Measurements from ENCODE around the gene RPS8.

DNA sequence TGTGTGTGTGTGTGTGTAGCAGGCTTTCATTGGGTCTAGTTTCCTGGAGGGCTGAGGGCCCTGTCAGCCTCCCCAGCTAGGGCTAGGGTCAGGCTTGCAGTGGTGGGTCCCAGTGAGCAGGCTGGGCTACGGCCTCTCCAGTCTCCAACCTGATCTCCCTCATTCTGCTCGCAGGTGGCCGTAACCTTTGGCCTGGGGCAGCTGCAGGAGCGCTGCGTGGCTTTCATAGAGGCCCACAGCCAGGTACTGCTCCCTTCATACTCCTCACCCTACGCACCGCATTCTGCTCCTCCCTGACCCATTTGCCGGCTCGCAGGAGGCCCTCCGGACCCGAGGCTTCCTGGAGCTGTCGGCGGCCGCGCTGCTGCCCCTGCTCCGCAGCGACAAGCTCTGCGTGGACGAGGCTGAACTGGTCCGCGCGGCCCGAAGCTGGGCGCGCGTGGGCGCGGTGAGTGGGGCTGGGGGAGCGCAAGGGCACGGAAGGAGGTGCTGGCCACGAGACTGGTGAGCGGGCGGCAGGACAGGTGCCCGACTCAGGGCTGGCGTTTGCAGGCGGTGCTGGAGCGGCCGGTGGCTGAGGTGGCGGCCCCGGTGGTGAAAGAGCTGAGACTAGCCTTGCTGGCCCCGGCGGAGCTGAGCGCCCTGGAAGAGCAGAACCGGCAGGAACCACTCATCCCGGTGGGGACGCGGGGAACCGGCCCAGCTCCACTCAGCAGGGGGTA is 37.6 kb downstream of the RPS8 start:
- TF ChIP-seq, protein P1, sequence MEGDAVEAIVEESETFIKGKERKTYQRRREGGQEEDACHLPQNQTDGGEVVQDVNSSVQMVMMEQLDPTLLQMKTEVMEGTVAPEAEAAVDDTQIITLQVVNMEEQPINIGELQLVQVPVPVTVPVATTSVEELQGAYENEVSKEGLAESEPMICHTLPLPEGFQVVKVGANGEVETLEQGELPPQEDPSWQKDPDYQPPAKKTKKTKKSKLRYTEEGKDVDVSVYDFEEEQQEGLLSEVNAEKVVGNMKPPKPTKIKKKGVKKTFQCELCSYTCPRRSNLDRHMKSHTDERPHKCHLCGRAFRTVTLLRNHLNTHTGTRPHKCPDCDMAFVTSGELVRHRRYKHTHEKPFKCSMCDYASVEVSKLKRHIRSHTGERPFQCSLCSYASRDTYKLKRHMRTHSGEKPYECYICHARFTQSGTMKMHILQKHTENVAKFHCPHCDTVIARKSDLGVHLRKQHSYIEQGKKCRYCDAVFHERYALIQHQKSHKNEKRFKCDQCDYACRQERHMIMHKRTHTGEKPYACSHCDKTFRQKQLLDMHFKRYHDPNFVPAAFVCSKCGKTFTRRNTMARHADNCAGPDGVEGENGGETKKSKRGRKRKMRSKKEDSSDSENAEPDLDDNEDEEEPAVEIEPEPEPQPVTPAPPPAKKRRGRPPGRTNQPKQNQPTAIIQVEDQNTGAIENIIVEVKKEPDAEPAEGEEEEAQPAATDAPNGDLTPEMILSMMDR (IDR thresholded peaks at IDR 0.05): no peak
- TF ChIP-seq POLR2A (IDR thresholded peaks at IDR 0.05): no peak
